Measurements from ENCODE around the gene DAGLA.

GRCh38 chr11:61774411-61774810 is 94.2 kb downstream of the DAGLA start:
- TF ChIP-seq E2F1 (CRISPR knock-in tag; IDR thresholded peaks at IDR 0.05) (no peak), NFYB (CRISPR knock-in tag; conservative IDR thresholded peaks at IDR 0.05; ENCODE audit: low read depth) (no peak)
- TF ChIP-seq, protein P1, sequence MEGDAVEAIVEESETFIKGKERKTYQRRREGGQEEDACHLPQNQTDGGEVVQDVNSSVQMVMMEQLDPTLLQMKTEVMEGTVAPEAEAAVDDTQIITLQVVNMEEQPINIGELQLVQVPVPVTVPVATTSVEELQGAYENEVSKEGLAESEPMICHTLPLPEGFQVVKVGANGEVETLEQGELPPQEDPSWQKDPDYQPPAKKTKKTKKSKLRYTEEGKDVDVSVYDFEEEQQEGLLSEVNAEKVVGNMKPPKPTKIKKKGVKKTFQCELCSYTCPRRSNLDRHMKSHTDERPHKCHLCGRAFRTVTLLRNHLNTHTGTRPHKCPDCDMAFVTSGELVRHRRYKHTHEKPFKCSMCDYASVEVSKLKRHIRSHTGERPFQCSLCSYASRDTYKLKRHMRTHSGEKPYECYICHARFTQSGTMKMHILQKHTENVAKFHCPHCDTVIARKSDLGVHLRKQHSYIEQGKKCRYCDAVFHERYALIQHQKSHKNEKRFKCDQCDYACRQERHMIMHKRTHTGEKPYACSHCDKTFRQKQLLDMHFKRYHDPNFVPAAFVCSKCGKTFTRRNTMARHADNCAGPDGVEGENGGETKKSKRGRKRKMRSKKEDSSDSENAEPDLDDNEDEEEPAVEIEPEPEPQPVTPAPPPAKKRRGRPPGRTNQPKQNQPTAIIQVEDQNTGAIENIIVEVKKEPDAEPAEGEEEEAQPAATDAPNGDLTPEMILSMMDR (IDR thresholded peaks at IDR 0.05), result no peak
- TF ChIP-seq, protein P2, sequence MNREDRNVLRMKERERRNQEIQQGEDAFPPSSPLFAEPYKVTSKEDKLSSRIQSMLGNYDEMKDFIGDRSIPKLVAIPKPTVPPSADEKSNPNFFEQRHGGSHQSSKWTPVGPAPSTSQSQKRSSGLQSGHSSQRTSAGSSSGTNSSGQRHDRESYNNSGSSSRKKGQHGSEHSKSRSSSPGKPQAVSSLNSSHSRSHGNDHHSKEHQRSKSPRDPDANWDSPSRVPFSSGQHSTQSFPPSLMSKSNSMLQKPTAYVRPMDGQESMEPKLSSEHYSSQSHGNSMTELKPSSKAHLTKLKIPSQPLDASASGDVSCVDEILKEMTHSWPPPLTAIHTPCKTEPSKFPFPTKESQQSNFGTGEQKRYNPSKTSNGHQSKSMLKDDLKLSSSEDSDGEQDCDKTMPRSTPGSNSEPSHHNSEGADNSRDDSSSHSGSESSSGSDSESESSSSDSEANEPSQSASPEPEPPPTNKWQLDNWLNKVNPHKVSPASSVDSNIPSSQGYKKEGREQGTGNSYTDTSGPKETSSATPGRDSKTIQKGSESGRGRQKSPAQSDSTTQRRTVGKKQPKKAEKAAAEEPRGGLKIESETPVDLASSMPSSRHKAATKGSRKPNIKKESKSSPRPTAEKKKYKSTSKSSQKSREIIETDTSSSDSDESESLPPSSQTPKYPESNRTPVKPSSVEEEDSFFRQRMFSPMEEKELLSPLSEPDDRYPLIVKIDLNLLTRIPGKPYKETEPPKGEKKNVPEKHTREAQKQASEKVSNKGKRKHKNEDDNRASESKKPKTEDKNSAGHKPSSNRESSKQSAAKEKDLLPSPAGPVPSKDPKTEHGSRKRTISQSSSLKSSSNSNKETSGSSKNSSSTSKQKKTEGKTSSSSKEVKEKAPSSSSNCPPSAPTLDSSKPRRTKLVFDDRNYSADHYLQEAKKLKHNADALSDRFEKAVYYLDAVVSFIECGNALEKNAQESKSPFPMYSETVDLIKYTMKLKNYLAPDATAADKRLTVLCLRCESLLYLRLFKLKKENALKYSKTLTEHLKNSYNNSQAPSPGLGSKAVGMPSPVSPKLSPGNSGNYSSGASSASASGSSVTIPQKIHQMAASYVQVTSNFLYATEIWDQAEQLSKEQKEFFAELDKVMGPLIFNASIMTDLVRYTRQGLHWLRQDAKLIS (CRISPR knock-in tag; IDR thresholded peaks at IDR 0.05; ENCODE audit: borderline replicate concordance), result no peak

All from WTC11 (cell line).